K562 (cell line): ENCODE data around the gene BASP1.

ENCODE experiments used
- EZH2 ChIP-seq: IDR thresholded peaks from 2 replicates; pipeline ENCODE4 v1.6.1; 2012; ENCODE audit warnings: low read depth, mild to moderate bottlenecking, inconsistent platforms, low read length, borderline replicate concordance
- POLR2A ChIP-seq: fragments of 450-650 bp; conservative IDR thresholded peaks from 2 replicates; pipeline ENCODE4 v1.6.1; 2016
- TBP ChIP-seq: optimal IDR thresholded peaks from 2 replicates; pipeline ENCODE3; 2011; ENCODE audit warnings: low read depth, low read length, improper control_type of control experiment
- TCF7 ChIP-seq: sonication (generic); IDR thresholded peaks from 2 replicates; pipeline ENCODE4 v1.6.1; 2016; ENCODE audit warnings: antibody characterized with exemption, borderline replicate concordance
- TCF7L2 ChIP-seq: fragments of 150-350 bp; IDR thresholded peaks from 2 replicates; pipeline ENCODE4 v1.6.1; 2016; ENCODE audit warnings: low read depth, mild to moderate bottlenecking, low read length, moderate library complexity
- ZNF217 ChIP-seq: sonication (generic); formaldehyde crosslinking; IDR thresholded peaks from 2 replicates; pipeline ENCODE4 v1.8.0; 2022; ENCODE audit warnings: mild to moderate bottlenecking, missing genetic modification reagents
- ZNF263 ChIP-seq: sonication (generic); formaldehyde crosslinking; IDR thresholded peaks from 2 replicates; pipeline ENCODE4 v1.8.0; 2022; ENCODE audit warnings: mild to moderate bottlenecking, missing genetic modification reagents, borderline replicate concordance
- ZNF41 ChIP-seq: fragments of 250-450 bp; sonication (Bioruptor Pico); conservative IDR thresholded peaks from 2 replicates; pipeline ENCODE4 v1.4.0; 2020; ENCODE audit warnings: mild to moderate bottlenecking
- ZNF668 ChIP-seq: fragments of 250-450 bp; sonication (Bioruptor Pico); IDR thresholded peaks from 2 replicates; pipeline ENCODE4 v1.8.0; 2022; ENCODE audit warnings: mild to moderate bottlenecking, inconsistent platforms
- TF ChIP-seq, protein P1 (sequence below), 3 experiments: IDR thresholded peaks in 2 of 3; conservative IDR thresholded peaks in 1 of 3; 2 replicates each; pipeline ENCODE4 v1.5.1; 2011 to 2012; ENCODE audit warnings: low read length in 3 of 3, mild to moderate bottlenecking in 3 of 3, control low read depth in 2 of 3, improper control_type of control experiment in 1 of 3, inconsistent platforms in 1 of 3, low read depth in 1 of 3, mixed read lengths in 1 of 3, moderate library complexity in 1 of 3; ENCODE audit not compliant: insufficient read depth in 2 of 3
- TF ChIP-seq, protein P2 (sequence below): fragments of 250-450 bp; sonication (Bioruptor Pico); IDR thresholded peaks from 2 replicates; pipeline ENCODE4 v1.4.0; 2020; ENCODE audit warnings: mild to moderate bottlenecking, moderate library complexity

DNA sequence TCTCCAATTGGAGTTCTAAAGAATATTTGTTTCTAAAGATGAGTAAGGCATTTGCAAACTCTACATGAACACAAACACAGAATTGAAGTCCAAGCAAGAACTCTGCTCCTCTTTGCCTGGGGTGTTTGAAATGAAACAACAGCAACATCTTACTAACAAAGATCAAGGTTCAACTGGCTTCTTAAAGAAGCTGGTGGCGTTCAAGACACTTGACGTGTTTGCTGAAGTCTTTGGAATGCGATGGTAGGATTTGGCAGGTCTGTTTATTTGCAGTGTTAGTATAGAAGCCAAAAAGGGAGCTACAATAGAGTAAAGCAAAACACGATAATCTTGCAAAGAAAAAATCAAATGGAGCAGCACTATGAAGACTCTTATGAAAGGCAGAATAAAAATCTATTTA, 94.9 kb downstream of the BASP1 start:
- TF ChIP-seq, protein P1, sequence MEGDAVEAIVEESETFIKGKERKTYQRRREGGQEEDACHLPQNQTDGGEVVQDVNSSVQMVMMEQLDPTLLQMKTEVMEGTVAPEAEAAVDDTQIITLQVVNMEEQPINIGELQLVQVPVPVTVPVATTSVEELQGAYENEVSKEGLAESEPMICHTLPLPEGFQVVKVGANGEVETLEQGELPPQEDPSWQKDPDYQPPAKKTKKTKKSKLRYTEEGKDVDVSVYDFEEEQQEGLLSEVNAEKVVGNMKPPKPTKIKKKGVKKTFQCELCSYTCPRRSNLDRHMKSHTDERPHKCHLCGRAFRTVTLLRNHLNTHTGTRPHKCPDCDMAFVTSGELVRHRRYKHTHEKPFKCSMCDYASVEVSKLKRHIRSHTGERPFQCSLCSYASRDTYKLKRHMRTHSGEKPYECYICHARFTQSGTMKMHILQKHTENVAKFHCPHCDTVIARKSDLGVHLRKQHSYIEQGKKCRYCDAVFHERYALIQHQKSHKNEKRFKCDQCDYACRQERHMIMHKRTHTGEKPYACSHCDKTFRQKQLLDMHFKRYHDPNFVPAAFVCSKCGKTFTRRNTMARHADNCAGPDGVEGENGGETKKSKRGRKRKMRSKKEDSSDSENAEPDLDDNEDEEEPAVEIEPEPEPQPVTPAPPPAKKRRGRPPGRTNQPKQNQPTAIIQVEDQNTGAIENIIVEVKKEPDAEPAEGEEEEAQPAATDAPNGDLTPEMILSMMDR (IDR thresholded peaks at IDR 0.05 in 2 of 3, conservative IDR thresholded peaks at IDR 0.05 in 1 of 3; ENCODE audit: insufficient read depth in 2 of 3, low read depth in 1 of 3, low read length in 3 of 3): no peak
- no peak for TF ChIP-seq EZH2
- no peak for TF ChIP-seq TCF7
- TF ChIP-seq, protein P2, sequence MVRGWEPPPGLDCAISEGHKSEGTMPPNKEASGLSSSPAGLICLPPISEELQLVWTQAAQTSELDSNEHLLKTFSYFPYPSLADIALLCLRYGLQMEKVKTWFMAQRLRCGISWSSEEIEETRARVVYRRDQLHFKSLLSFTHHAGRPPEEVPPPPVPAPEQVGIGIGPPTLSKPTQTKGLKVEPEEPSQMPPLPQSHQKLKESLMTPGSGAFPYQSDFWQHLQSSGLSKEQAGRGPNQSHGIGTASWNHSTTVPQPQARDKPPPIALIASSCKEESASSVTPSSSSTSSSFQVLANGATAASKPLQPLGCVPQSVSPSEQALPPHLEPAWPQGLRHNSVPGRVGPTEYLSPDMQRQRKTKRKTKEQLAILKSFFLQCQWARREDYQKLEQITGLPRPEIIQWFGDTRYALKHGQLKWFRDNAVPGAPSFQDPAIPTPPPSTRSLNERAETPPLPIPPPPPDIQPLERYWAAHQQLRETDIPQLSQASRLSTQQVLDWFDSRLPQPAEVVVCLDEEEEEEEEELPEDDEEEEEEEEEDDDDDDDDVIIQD (CRISPR knock-in tag): no peak
- TF ChIP-seq ZNF41: no peak
- no peak for TF ChIP-seq TBP
- TF ChIP-seq POLR2A: no peak
- no peak for TF ChIP-seq TCF7L2
- TF ChIP-seq ZNF217 (CRISPR knock-in tag): no peak
- no peak for TF ChIP-seq ZNF263 (CRISPR knock-in tag)
- no peak for TF ChIP-seq ZNF668 (CRISPR knock-in tag)
